22Rv1 (cell line): ENCODE data around the gene GLRA3.

ENCODE experiments used
- H3K27ac ChIP-seq: fragments of 450-650 bp; 2 replicates; pipeline ENCODE4 v1.5.1; 2017
- CTCF ChIP-seq: fragments of 450-650 bp; IDR thresholded peaks from 2 replicates; pipeline ENCODE4 v1.5.1; 2017; ENCODE audit warnings: mild to moderate bottlenecking
- ZFX ChIP-seq: fragments of 450-650 bp; IDR thresholded peaks from 2 replicates; pipeline ENCODE4 v1.6.1; 2017; ENCODE audit warnings: antibody characterized with exemption, borderline replicate concordance

Gene GLRA3

DNA sequence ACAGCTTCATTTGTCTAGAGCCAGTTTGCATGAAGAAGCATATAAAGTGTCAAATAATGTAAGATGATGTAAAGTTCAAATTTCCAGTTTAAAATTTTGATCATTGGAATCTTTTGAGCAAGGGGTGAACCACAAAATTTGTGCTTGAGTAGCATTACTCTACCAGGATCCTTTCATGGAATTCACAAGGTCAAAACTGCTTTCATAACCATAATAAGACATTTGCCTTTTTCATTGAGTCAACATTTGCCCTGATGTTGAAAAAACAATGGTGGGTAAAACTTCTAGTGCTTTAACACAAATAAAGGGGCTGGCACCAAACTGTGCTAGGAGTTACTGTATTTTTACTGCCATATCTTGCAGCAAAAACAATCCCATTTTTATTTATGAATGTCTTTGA is 142.2 kb downstream of the GLRA3 start:
- TF ChIP-seq CTCF (no peak), ZFX (no peak)
- H3K27ac ChIP-seq: no peak overlapping the region

- H3K27ac ChIP-seq: no peak overlapping the region
- TF ChIP-seq ZFX (no peak), CTCF (no peak)
These were observed 147.2 kb downstream of the GLRA3 start for GRCh38 chr4:174681723-174682300.

DNA sequence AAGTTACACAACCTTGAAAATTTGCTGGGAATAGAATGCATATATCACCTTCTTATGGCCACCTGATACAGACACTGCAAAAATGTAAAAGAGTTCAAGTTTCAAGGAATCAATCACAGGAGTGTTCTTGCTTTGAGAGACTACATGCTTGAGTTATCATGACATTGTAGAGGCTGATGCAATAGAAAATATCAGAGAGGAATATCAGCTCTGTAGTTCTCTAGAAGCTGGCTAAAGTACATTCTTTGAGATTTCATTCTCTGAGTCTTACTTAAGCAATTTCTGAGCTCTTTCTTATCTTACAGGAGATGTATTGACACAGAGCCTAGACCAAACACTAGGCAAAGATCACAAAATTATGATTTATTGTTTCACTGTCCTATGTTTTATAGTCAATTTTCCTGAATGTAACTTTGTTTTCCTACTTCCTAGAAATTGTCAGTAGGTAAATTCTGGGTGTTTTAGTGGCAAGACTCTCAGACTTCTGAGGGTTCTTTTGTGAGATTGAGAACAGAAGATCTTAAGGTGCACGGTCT is 154.7 kb downstream of the GLRA3 start:
- no peak for TF ChIP-seq ZFX
- no peak for TF ChIP-seq CTCF
- H3K27ac ChIP-seq: no peak overlapping the region

DNA sequence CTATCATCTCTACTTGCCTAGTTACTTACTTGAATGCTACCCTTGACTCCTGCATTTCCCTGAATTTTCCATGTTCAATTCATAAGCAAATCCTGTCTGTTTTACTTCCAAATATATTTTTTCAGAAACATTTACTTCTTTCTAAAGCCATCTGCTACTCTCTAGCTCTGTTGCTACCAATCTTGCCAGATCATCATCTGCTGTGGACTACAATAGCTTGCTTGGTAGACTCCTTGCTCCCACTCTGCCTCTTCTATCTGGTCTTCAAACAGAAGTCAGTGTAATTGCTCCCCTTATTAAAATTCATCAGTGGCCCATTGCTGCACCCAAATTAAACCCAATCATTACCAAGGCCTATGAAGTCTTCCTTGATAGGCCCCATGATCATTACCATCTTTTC is 155.2 kb downstream of the GLRA3 start:
- no peak overlapping the region for H3K27ac ChIP-seq
- TF ChIP-seq CTCF (no peak), ZFX (no peak)

DNA sequence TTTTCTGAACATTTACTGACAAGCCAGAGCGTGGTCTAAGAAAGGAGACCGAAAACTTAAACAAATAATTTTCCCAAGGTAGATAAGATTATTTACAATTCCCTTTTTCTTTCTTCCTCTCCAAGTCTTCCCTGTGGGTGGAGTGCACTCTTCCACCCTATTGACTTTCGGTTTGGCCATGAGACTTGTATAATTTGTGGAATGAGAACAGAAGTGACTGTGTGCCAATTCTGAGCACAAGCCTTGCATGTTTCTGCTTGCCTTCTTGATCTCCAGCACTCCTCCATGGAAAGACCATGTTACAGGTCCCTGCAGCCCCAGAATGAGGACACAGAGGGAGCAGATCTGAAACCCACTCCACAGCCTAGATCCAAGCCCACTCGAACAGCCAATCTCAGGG is 156.8 kb downstream of the GLRA3 start:
- no peak overlapping the region for H3K27ac ChIP-seq
- TF ChIP-seq ZFX: no peak

DNA sequence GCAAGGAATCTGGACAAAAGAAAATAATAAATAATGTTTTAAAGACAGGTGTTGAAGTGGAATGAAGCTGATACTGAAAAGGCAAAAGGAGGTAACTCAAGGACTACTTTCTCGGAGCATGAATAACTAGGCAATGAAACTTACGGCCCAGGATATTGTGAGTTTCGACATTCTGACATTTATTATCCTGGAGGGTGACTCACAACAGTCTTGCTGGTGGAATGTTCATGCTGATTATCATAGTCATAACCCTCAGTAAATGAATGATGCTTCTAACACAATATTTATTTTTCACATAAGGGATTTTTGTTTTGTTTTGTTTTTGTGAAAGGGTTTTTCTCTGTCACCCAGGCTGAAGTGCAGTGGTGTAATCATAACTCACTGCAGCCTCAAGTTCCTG is 159.8 kb downstream of the GLRA3 start:
- no peak for TF ChIP-seq ZFX
- no peak overlapping the region for H3K27ac ChIP-seq

- no peak overlapping the region for H3K27ac ChIP-seq
- TF ChIP-seq CTCF (no peak), ZFX (no peak)
These were observed 163.2 kb downstream of the GLRA3 start for GRCh38 chr4:174665799-174666198.

DNA sequence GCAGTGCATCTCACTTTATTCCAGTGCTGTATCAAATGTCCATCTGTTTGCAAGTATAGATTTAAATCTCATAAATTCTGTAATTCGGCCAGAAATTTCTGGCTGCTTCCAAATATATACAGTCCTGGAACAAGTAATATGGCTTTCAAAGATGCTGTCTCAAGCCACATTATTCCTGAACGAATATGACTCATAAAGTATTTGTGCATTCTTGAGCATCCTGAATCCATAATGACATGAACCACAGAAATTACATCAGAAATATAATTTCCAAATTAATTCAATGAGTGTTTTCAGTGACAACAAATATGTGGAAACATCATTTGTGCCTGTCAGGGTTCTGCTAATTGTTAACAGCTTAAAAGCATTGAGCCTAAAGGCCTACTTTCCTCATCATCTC is 165.8 kb downstream of the GLRA3 start:
- TF ChIP-seq CTCF (no peak), ZFX (no peak)
- no peak overlapping the region for H3K27ac ChIP-seq
